Fibroblast of upper back skin (primary cell): Measurements from ENCODE around the gene TBC1D19.
"Not testable (repeated sequence)": the region's sequence is repeated elsewhere in the genome, so short reads cannot be mapped to it uniquely, and the experiment has no call there.

ENCODE experiments used
- DNase-seq: peaks from one replicate; pipeline ENCODE4 v3.0.0-alpha.2; 2013

The TBC1D19 gene

GRCh38 chr4:26583865-26584652 lies at the start of gene TBC1D19:
TBC1D19 (plus strand) TSS chr4:26584084; CDS start chr4:26584194, 110 bp downstream.
- peak; percentile 86 for DNase-seq

GRCh38 chr4:26542991-26543390 lies 40.9 kb upstream of the TBC1D19 start:
- DNase-seq: peak; percentile 64

GRCh38 chr4:26544421-26544820 lies 39.5 kb upstream of the TBC1D19 start:
- no peak for DNase-seq

GRCh38 chr4:26548379-26548778 lies 35.5 kb upstream of the TBC1D19 start:
- DNase-seq: not testable (repeated sequence)

GRCh38 chr4:26557164-26557563 lies 26.7 kb upstream of the TBC1D19 start:
- peak; percentile 98 for DNase-seq

GRCh38 chr4:26558166-26558895 lies 25.6 kb upstream of the TBC1D19 start:
- peak; percentile 48 for DNase-seq

GRCh38 chr4:26566133-26566532 lies 17.8 kb upstream of the TBC1D19 start:
- DNase-seq: no peak

GRCh38 chr4:26568446-26568994 lies 15.4 kb upstream of the TBC1D19 start:
- peak; percentile 90 for DNase-seq

- DNase-seq: no peak
These were observed 13.3 kb upstream of the TBC1D19 start for GRCh38 chr4:26570596-26570995.

- peak; percentile 60 for DNase-seq
These were observed 10.5 kb upstream of the TBC1D19 start for GRCh38 chr4:26573389-26573794.

- DNase-seq: no peak
These were observed 9.3 kb upstream of the TBC1D19 start for GRCh38 chr4:26574563-26574962.

GRCh38 chr4:26576231-26576739 lies 7.6 kb upstream of the TBC1D19 start:
- peak; percentile 73 for DNase-seq

GRCh38 chr4:26577066-26577465 lies 6.8 kb upstream of the TBC1D19 start:
- DNase-seq: no peak

GRCh38 chr4:26579169-26579568 lies 4.7 kb upstream of the TBC1D19 start:
- no peak for DNase-seq

GRCh38 chr4:26581341-26581740 lies 2.5 kb upstream of the TBC1D19 start:
- DNase-seq: not testable (repeated sequence)

- DNase-seq: no peak
These were observed 383 bp upstream of the TBC1D19 start for GRCh38 chr4:26583538-26583864.

GRCh38 chr4:26584725-26585124 lies 841 bp downstream of the TBC1D19 start:
- DNase-seq: no peak

- DNase-seq: no peak
These were observed 5.8 kb downstream of the TBC1D19 start for GRCh38 chr4:26589705-26590104.

GRCh38 chr4:26590639-26591038 lies 6.8 kb downstream of the TBC1D19 start:
- DNase-seq: peak; percentile 57

- not testable (repeated sequence) for DNase-seq
These were observed 9.7 kb downstream of the TBC1D19 start for GRCh38 chr4:26593557-26593956.

- DNase-seq: no peak
These were observed 10.5 kb downstream of the TBC1D19 start for GRCh38 chr4:26594371-26594770.

GRCh38 chr4:26594778-26595177 lies 10.9 kb downstream of the TBC1D19 start:
- no peak for DNase-seq

GRCh38 chr4:26596843-26597242 lies 13.0 kb downstream of the TBC1D19 start:
- DNase-seq: no peak

GRCh38 chr4:26601204-26601603 lies 17.3 kb downstream of the TBC1D19 start:
- DNase-seq: no peak
